SK-N-MC (cell line): ENCODE results near the gene WNT4.
"Not testable (repeated sequence)": the region's sequence is repeated elsewhere in the genome, so short reads cannot be mapped to it uniquely, and the experiment has no call there.

ENCODE experiments used
- DNase-seq: peaks from one replicate; pipeline ENCODE4 v3.0.0-alpha.2; 2011; ENCODE audit warnings: low read depth, low spot score
- H3K27ac ChIP-seq: fragments of 200-600 bp; sonication (generic); 2 replicates; pipeline ENCODE4 v1.5.1; 2016; ENCODE audit warnings: mixed run types
- H3K36me3 ChIP-seq: fragments of 200-600 bp; sonication (generic); 2 replicates; pipeline ENCODE4 v1.6.1; 2017; ENCODE audit warnings: antibody characterized with exemption, low read length, mixed read lengths; ENCODE audit not compliant: insufficient read depth
- H3K4me3 ChIP-seq: fragments of 200-600 bp; sonication (generic); 2 replicates; pipeline ENCODE4 v1.5.1; 2016
- H3K9ac ChIP-seq: fragments of 200-600 bp; sonication (generic); 2 replicates; pipeline ENCODE4 v1.8.0; 2017; ENCODE audit warnings: mixed run types, mixed read lengths; ENCODE audit not compliant: insufficient read length
- H3K9me3 ChIP-seq: fragments of 200-600 bp; sonication (generic); 2 replicates; pipeline ENCODE4 v1.6.1; 2017; ENCODE audit warnings: low read depth, mild to moderate bottlenecking, antibody characterized with exemption, low read length, moderate library complexity, mixed read lengths
- EZH2 ChIP-seq: fragments of 200-600 bp; sonication (generic); IDR thresholded peaks from one replicate; pipeline ENCODE4 v1.6.1; 2017; ENCODE audit warnings: antibody characterized with exemption
- FOXP2 ChIP-seq: optimal IDR thresholded peaks from 2 replicates; pipeline ENCODE3; 2011; ENCODE audit warnings: mild to moderate bottlenecking, moderate library complexity; ENCODE audit not compliant: insufficient read depth; ENCODE audit errors: extremely low read length, control extremely low read depth
- POLR2AphosphoS5 ChIP-seq: IDR thresholded peaks from 2 replicates; pipeline ENCODE4 v1.6.1; 2012; ENCODE audit warnings: mild to moderate bottlenecking, low read depth, low read length, borderline replicate concordance

The WNT4 gene

DNA sequence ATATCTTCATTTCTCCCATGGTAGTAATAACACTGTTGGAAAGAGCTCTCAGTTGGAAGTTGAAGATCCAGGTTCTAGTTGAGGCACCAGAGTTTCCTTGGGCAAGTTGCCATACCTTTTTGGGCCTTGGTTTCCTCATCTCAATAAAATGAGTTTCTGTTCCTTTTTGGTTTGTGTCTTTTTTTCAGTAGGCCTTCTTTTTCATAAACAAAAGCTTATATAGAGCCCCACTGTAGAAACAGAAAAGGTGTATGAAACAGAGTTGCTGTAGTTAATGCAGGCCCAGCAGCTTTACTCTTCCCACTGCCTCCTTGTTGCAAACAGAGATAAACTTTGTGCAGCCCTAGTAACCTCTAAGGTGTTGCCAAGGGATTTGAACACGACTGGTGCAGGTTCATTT is 41.7 kb downstream of the WNT4 start:
- DNase-seq: no peak
- peaks cover 32% of the 10 kb centered on the region for H3K36me3 ChIP-seq
- no peak for TF ChIP-seq FOXP2
- TF ChIP-seq EZH2: no peak
- TF ChIP-seq POLR2AphosphoS5: no peak
- no peaks in the 10 kb centered on the region for H3K9me3 ChIP-seq
- no peak overlapping the region for H3K27ac ChIP-seq
- H3K4me3 ChIP-seq: no peak overlapping the region
- no peak overlapping the region for H3K9ac ChIP-seq

DNA sequence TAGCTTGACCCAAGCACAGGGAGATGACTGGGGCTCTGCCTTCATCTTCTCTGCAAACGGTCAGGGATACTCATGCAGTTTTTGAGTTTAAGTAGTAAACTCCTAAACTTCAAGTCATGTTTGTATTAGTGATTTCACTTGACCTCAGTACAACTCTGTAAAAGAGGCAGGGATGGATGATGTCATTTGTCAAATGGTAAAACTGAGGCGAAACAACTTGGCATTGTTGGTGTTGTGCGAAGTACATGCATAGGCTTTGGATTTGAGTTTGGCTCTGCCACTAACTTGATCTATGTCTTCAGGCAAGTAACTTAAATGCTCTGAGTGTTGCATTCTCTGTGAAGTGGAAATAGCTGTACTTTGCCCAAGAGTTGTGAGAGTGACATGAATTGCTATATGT is 42.7 kb downstream of the WNT4 start:
- Histone ChIP-seq H3K9ac (no peak overlapping the region), H3K4me3 (no peak overlapping the region), H3K9me3 (no peaks in the 10 kb centered on the region), H3K36me3 (peaks cover 34% of the 10 kb centered on the region), H3K27ac (no peak overlapping the region)
- DNase-seq: no peak
- TF ChIP-seq EZH2 (no peak), POLR2AphosphoS5 (no peak), FOXP2 (no peak)

DNA sequence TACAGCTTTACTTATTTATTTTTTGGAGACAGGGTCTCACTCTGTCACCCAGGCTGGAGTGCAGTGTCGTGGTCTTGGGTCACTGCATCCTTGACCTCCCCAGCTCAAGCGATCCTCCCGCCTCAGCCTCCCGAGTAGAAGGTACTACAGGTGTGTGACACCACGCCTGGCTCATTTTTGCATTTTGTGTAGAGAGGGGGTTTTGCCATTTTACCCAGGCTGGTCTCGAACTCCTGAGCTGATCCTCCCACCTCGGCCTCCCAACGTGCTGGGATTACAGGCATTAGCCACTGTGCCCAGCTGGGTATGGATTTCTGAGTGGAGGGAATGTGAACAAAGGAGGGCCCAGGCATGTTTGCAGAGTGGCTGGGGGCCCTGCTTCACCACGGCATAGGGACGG is 44.1 kb downstream of the WNT4 start:
- DNase-seq: no peak
- no peak for TF ChIP-seq POLR2AphosphoS5
- no peak for TF ChIP-seq EZH2
- TF ChIP-seq FOXP2: no peak
- no peak overlapping the region for H3K4me3 ChIP-seq
- no peak overlapping the region for H3K9ac ChIP-seq
- H3K9me3 ChIP-seq: no peaks in the 10 kb centered on the region
- H3K27ac ChIP-seq: no peak overlapping the region
- peaks cover 37% of the 10 kb centered on the region for H3K36me3 ChIP-seq

DNA sequence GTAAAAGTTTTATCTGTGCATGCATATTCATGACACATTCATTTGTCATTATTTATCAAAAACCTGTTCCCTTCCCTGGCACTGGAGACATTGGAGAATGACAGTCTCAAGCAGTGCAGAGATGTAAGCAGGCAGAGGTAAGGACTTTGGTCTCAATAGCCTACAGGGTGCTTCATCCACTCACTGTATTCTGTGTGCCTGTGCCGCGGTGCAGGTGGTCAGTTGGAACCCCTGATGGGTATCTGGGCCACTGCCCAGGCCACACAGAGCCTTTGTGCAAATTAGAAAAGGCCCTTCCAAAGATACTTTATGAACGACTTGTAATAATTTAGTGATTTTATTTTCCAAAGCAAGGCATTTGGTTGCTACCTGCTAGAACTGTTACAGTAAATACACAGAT is 46.4 kb downstream of the WNT4 start:
- H3K4me3 ChIP-seq: no peak overlapping the region
- no peak overlapping the region for H3K9ac ChIP-seq
- no peaks in the 10 kb centered on the region for H3K9me3 ChIP-seq
- peaks cover 52% of the 10 kb centered on the region for H3K36me3 ChIP-seq
- no peak overlapping the region for H3K27ac ChIP-seq
- no peak for DNase-seq
- TF ChIP-seq FOXP2 (no peak), EZH2 (no peak), POLR2AphosphoS5 (no peak)

DNA sequence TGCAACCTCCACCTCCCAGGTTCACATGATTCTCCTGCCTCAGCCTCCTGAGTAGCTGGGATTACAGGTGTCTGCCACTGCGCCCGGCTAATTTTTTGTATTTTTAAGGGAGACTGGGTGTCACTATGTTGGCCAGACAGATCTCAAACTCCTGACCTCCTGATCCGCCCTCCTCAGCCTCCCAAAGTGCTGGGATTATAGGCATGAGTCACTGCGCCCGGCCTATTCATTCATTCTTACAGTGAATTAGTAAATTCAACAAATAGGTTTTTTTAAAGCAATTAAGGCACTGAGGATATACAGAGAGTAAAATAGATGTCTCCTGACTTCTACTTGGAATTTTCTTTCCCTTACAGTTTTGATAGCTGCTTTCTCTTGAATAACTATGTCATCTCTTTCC is 46.9 kb downstream of the WNT4 start:
- Histone ChIP-seq H3K27ac (no peak overlapping the region), H3K9ac (no peak overlapping the region), H3K9me3 (no peaks in the 10 kb centered on the region), H3K4me3 (no peak overlapping the region), H3K36me3 (peaks cover 55% of the 10 kb centered on the region)
- no peak for TF ChIP-seq POLR2AphosphoS5
- no peak for DNase-seq

DNA sequence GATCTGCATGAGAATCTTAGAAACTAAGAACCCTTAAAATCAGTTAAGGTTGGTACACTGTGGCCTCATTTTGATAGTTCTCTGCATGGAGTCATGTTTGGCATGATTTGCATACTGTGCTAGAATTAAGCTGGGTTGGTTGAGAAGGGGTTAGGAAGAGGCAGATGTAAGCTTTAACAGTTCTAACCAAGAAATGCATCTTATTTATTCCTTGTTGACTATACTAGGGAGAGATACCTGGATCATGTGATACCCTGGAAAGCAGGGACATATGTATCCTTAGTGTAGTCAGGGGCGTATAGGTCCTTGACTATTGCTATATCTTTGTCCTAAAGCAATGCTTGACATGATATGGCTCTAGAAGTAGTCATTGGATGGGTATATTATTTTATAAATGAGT is 49.4 kb downstream of the WNT4 start:
- H3K9ac ChIP-seq: no peak overlapping the region
- no peaks in the 10 kb centered on the region for H3K9me3 ChIP-seq
- TF ChIP-seq FOXP2 (no peak), POLR2AphosphoS5 (no peak), EZH2 (no peak)
- no peak overlapping the region for H3K4me3 ChIP-seq
- no peak for DNase-seq
- no peak overlapping the region for H3K27ac ChIP-seq
- H3K36me3 ChIP-seq: peaks cover 65% of the 10 kb centered on the region

DNA sequence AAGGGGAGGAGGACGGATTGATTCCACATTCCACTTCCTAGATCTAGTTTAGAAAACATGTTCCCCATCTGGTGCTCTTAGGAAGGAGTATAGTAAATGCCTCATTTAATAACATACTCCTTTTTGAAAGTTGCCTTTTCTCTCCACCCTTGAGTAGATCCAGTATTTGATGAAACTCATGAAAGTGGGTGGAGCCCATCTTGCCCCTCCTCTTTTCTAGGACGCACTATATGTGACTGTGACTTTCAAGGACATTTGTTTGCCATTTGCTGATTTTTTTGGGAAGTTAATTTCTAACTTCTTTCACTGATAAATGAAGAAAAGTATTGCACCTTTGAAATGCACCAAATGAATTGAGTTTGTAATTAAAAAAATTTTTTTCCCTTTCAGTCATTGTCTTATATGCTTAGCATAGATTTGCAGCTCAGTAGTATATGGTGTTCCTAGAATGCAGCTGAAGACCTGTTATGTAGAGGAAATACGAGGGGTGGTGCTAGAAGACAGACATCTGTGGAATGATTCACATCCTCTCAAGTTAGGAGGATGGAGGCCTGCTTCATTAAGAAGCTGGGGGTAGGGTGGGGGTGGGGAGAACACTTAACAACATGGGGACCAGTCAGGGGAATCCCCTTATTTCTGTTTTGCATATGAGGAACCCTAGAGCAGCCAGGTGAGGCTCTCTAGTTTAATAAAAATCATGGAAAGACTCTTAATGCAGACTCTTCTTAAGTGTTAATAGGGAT is 50.7 kb downstream of the WNT4 start:
- H3K9me3 ChIP-seq, H3K4me3 ChIP-seq, H3K27ac ChIP-seq, DNase-seq, H3K9ac ChIP-seq: not testable (repeated sequence)
- H3K36me3 ChIP-seq: peaks cover 68% of the 10 kb centered on the region

DNA sequence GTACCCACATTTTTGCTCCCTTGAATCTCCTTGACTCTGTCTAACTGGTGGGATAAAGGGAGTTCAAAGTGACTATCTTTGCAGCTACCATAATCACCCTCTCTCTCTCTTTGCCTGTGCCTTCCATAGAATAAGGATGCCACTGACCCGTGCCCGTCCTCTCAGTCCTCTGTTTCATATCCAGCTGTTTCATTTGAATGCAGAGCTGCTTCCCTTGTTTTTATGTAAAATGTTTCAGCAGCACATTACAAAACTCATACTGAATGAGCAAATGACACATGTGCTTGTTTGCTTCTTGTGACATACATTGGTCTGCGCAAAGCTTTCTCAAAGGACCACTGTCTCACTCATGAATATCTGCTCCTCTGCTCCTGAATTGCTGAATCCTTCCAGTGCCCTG is 52.0 kb downstream of the WNT4 start:
- TF ChIP-seq EZH2 (no peak), FOXP2 (no peak), POLR2AphosphoS5 (no peak)
- no peaks in the 10 kb centered on the region for H3K9me3 ChIP-seq
- 0 out of 2 replicates have a peak overlapping the region, but pooled peaks have one; percentile 1 for H3K27ac ChIP-seq
- H3K4me3 ChIP-seq: no peak overlapping the region
- H3K9ac ChIP-seq: no peak overlapping the region
- peaks cover 68% of the 10 kb centered on the region for H3K36me3 ChIP-seq
- DNase-seq: no peak

DNA sequence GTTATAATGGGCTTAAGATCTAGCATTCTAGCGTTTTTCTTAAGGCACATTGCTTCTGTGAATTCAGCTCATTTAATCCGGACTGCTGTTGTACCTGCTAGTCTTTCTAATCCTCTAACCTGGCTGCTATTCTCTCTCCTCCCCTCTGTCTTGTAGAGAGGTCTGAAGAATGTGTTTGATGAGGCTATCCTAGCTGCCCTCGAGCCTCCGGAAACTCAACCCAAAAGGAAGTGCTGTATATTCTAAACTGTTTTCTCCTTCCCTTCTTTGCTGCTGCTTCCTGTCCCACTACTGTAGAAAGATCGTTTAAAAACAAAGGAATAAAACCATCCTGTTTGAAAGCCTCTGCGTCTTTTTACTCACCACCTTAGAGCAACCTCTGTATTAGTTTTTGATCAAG is 53.1 kb downstream of the WNT4 start:
- 0 out of 2 replicates have a peak overlapping the region, but pooled peaks have one; percentile 13 for H3K27ac ChIP-seq
- H3K4me3 ChIP-seq: no peak overlapping the region
- no peak overlapping the region for H3K9ac ChIP-seq
- H3K36me3 ChIP-seq: peaks cover 74% of the 10 kb centered on the region
- no peak for DNase-seq
- H3K9me3 ChIP-seq: no peaks in the 10 kb centered on the region
- TF ChIP-seq FOXP2: no peak
- TF ChIP-seq POLR2AphosphoS5: no peak
- no peak for TF ChIP-seq EZH2
